ENCODE results near the gene CACNA1F.
A peak's percentile ranks its signal among the peaks of the same experiment; 100 is the strongest.
"Not testable (repeated sequence)": the region's sequence is repeated elsewhere in the genome, so short reads cannot be mapped to it uniquely, and the experiment has no call there.

The CACNA1F gene

DNA sequence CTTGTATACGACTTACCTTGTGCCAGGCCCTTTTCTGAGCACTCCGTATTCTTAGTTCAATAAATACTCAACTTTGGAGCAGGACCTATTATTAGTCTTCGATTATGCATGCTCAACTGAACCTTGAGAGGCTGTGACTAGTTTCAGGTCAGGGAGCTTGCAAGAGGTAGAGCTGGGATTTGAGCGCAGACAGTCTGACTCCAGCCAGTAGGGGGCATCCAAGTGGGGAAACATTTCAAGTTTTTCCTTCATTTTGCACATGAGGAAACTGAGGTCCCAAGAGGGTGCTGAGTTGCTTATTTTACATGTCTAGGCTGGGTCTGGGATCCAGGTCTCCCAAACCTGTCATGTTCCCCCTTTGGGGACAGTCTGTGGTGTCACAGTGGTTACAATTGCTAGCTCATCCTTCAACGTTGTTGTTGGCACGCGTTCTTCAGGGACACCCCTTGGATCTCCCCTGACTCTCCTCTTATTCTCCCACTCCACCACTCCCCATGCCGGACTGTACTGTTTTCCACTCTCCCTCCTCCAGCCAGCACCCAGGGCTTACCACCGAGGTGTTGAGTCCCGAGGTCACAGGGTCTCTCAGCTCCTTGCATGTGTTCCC lies 40.3 kb downstream of the CACNA1F start:
- DNase-seq, result no peak

DNA sequence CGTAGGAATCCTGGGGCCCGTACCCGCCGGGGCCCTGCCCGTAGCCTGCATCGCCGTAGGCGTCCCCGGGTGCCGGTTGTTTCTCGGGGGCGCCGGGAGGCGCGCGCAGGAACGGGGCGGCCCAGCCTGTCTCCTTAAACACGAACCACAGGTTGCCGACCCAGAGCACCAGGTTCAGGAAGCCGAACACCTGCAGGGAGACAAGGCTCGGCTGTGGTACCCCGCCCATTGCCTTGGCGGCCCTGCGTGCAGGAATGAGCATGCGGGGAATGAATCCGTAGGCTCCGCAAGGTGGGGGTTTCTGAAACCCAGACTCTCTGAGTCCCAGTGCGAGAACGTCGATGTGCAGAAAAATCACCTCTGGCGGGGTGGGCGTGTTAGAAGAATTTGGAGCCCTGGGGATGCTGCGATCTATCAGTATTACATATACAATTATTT lies 41.5 kb downstream of the CACNA1F start:
- DNase-seq, result no peak

DNA sequence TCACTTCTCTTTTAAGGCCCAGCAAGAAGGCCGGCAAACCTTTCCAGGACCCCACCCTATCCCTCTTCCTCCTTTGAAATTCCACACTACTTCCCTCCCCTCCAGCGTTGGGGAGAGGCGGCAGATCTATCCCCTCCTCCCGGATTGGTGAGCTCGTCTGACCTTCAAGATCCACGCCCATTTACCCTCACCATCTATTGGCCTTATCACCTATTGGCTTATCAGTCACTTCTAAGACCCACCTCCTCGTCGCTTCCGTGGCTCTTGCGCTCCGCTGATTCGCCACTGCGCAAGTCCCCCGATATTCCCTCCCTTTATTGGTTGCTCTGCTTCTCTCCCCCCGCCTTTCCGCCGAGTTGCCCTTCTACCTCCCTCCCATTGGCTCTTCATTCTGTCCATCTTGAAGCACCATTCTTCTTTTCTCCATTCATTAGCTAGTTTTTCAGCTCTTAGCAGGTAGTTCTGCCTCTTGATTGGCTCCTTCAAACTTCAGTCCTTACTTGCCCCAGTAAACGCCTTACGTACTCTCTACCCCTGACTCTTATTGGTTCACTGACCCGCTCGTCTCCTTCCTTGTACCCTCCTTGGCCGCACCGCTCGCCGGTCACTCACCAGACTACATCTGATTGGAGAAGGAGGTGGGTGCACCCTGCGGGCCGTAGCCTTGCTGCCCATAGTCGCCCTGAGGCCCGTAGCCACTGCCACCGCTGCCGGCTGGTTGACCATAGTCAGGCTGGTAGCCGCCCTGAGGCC lies 42.1 kb downstream of the CACNA1F start:
- DNase-seq, result peak; percentile 86

DNA sequence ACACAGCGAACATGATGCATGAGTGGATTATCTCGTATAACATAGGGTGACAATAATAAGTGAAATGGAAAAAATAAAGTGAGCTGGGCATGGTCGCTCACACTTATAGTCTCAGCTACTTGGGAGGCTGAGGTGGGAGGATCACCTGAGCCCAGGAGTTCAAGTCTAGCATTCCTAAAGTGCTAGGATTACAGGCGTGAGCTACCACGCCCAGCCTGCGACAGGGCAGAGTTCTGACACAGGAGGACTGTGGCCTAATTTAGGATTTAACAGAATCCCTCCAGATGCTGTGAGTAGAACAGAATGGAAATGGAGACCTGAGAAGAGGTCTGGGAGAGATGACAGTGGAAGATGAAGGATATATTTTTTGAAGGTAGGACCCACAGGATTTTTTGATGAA lies 43.5 kb downstream of the CACNA1F start:
- no peak for DNase-seq

DNA sequence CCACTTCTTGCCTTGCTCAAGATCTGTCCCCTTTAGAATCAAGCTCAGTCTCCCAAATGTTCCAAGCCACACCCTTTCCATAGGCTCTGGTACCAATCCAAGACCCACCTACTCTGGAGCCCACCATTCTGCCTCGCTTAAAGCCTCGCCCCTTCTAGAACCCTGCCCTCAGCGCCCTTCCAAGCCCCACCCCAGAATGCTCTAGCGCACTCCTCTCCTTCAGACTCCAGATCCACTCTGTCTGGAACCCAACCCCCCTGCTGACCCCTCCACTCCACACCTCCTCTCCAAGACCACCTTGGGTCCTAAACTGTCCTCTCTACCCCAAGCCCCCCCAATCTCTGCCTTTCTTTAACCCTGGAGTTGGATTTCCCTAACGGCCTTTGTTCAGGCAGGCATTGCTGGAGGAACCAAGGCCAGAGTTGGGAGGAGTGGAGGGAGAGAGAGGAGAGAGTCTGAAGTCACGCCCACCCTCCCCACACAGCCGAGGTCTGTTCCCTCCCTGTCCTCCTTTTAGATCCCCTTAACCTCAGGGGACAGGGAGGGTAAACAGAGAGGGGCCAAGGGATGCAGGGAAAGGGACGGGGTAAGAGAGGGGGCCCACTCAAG lies 44.6 kb downstream of the CACNA1F start:
- no peak for DNase-seq

DNA sequence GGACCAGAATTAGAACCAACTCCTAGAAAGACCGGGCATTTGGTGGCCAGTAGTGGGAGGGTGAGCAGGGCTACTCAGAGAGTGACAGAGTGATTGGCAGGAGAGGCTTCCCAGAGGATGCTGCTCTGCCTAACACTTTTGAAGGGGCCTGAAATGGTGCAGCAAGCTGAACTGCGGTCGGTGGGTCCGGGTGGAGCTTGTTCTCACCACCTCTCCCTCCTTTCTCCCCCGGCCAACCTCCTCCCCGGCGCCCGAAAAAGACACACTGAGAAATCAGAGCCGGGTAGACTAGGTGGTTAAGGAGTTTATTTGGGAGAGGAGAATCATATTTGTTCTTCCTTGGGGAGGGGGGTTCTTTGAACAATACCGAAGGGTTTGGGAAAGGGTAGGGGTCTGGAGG lies 45.6 kb downstream of the CACNA1F start:
- no peak for DNase-seq

DNA sequence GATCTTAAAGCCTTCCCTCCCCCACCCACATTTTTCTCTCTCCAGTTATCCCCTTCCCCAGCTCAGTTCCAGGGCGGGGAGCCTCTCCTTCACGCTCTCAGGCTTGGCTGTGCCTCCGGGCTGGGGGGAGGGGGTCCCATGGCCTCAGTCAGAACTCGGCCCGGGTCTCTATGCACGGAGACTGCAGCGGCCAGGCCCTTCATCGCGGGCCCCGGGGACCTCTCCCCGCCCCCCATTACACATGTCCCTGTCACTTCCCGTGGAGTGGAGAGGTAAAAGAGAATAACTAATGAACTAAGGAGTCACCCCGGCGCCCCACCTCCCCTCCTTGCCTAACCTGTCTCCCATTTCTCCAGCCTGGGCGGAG lies 46.1 kb downstream of the CACNA1F start:
- no peak for DNase-seq

DNA sequence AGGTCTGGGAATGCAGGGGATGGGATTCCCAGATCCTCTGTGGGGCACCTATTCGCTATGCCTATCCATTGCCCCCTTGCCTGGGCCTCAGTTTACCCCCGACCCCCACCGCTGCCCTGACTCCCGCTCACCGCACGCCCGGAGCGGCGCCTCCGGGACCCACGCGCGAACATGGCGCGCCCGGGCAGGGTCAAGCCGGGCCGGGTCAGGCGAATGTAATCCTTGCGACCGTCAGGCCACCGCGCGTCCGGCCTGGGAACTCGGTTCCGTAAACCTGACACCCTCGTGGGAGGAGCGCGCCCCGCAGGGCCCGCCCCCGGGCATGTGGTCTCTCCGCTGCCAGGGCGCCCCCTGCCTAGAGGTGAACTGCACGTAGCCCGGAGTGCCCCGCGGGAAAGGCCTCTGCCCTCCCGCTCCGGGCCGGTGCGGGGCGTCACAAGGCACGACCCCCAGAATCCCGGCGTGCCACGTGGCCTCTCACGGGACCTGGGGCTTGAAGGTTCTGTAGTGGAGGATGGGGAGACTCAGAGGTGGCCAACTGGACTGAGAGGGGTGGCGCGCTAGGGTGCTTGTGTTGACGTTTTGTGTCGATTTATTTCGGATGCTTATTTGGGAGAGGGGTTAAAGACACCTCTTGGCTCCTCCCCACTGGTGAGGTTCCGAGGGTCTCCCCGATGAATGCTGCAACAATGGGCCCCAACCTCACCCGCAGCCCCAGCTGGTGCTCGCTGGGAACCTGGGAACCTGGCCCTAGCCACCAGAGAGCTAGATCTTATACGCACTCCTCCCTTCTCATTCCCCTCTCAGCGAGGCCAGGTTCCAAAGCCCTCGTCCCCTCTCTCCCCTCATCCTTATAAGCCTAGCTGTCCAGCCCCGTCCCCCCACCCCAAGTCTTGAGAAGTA lies 46.8 kb downstream of the CACNA1F start, which contains the start of gene PRICKLE3:
PRICKLE3 (minus strand) TSS at position 249 of the 903 bp plus-strand sequence; CDS start at position 173, 76 bp downstream.
- DNase-seq, result peak; percentile 86

DNA sequence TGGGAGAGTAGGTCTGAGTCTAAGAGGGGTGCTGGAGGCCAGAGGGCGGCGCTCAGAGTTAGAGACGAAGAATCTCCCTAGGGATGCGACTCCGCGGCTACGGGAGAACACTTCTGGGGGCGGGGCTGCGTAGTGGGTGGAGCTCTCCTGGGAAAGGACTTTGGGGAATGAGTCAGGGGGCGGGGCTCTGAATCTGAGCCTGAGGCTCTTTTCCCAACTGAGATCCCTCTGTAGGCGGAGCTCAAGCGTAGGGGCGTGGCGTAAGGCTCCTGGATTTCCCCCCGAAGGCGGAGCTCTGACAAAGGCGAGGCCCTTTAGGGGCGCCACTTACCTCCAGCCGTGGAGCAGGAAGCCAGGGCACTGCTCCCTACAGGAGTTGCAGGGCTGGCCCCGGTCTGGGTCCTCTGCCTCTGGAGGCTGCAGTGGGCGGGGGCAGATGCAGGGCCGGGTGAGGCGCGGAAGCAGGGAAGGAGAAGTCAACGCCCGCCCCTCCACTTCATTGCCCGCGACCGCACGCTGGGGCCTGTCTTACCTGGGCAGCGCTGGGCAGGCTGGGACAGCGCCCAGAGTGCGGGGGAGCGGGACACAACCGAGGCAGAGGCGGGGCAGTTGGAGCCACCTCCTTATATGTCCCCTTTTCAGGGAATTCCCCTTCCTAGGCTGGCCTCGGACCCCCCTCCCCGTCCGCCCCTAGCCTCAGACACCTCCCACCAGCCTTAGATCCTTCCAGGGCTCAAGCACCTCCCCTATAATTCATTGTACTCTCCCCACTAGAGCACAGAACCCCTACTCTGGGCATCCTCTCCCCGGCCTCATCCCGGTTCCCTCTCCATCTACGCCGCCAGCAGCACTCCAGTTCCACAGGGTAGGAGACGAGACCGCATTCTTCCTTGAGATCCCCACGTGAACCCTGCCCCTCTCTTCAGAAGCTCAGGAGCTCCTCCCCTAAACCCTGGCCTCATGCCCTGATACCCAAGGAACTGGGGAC lies 48.6 kb downstream of the CACNA1F start:
- DNase-seq, result peak; percentile 65

DNA sequence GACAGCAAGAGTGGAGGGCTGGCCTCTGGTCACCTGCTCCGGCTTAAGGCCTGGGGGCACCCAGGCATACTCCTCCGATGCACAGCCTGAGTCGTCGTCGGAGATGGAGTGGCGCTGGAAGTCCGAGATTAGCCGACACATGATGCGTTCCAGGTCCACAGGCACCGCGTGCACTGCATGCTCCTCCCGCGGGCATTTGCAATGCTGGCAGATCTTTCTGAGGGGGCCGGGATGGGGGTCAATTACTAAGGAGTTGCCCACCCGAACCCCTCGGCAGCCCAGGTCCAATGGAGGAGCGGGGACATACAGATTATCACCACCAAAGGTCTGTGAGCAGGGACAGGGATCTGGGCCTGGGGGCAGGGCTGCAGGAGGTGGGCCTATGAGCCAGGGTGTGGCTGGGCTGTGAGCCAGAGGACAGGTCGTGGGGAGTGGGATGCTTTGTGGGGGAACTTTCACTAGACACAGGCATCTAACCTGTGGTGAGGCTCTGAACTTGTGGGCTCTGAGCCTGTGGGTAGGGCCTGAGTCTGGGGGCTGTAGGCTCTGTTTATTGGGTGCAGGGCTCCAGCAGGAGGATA lies 49.3 kb downstream of the CACNA1F start:
- no peak for DNase-seq

DNA sequence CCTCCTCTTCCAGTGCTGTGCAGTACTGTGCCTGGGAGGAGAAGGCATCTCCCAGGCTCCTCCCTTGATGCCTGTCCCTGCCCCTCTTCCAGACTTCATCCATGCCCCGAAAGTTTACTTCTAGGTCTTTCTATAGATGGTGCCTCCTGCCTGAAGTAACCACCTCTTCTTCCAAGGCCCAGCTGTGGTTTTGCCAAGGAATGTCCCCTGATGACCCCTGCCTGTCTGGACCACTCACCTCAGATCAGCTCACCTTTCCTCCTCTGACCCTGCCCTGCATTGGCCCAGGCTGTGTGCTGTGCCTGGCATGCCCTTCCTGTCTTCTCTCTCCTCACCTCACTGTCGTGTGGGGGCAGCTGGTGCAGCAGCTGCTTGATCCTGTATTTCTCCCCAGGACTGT lies 53.8 kb downstream of the CACNA1F start:
- DNase-seq, result no peak

DNA sequence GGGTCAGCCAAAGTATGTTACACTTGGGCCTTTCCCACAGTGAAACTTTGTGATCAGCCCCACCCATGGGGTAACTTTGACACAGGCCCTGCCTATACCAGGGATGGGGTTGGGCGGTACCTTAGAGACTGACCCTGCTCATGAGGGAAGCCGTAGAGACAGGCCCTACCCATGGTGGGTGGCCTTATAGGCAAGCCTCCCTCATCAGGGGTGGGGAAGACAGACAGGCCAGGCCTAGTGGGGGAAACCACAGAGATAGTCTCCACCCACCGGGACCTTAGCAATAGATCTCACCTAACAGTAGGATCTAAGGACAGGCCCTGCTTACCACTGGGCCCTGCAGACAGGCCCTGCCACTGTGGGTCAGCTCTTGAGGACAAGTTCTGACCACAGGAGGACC lies 54.6 kb downstream of the CACNA1F start:
- no peak for DNase-seq

DNA sequence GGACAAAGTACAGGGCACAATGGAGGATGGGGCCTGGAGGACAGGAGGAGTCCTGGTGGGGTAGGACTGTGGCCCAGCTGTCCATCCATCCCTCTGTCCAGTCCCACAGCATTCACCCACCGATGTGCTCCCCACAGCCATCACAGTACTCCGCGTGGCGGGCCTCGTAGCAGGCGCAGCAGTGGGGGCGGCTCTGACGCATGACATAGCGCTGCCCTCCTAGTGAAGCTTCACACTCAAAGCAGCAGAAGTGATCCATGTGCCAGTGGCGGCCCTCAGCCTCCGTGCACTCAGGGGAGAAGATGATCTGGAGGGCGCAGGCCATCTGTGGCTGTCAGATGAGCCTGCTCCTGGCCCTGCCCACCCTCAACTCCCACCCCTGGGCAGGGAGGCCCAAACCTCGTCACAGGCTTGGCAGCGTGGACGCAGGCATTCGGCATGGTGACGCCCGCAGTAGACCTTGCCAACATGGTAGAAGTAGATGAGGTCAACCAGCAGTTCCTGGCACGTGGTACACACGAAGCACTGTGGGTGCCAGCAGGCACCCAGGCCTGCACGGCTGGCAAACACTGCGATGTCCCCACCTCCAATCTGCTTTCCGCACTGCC lies 55.2 kb downstream of the CACNA1F start:
- DNase-seq, result no peak

DNA sequence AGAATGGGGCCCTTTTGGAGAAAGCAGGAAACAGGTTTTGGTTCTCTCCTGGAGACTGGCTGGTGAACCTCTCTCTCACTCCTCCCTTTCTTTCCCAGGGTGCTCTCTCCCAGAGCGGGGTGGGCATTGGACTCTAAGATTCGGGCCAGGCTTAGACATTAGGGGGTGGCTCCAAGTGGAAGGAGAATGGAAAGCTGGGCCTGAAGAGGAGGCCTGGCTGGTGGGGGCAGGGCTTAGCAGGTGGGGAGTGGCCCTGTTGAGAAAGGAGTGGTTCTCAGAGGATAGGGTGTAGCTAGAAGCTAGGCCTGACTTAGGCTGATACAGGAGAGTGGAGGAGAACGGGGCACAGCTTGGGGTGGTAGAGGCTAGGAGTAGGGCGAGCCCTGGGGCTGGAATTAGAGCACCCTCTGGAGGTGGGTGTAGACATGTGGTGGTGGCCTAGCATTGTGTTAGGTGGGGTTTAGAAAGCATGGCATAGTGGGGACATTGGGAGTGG lies 55.8 kb downstream of the CACNA1F start:
- DNase-seq, result no peak

DNA sequence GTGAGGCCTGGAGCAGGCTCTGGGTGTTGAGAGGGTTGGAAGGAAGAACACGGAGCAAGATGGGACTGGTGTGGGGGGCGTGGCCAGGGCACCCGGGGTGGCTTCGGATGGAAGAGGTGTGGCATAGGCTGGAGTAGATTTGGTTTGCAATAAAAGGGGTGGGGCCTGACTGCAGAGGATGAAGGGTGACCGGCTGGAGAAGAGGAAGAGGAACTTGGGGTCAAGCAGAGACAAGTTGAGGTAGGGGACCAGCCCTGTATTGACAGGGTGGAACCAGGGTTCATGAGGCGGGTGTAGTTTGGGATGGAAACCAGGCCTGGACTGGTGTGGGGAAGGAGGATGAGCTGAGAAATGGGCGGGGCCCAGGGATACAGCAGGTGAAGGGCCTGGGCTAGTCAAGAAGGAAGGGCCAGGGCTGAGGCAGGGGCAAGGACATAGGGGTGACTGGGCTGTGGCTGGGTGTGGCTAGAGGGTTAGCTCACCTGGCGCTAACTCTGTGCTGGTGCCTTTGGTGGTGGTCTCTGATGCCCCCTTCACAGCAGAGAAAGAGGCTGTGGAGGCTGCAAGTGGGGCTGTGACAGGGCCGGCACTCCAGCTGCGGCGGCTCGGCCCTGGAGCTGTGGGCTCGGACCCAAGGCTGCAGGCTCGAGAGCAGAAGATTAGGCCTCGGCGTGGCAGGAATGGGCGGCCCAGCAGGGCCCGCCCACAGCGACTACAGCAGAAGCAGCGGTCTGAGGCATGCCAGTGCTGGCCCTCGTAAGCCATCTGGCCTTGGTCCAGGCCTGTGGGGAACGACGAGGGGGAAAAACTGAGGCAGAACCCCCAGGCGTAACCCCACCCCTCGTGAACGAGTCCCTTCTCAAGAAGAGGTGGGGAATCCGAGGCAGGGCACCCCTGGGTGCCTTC lies 56.5 kb downstream of the CACNA1F start:
- no peak for DNase-seq

DNA sequence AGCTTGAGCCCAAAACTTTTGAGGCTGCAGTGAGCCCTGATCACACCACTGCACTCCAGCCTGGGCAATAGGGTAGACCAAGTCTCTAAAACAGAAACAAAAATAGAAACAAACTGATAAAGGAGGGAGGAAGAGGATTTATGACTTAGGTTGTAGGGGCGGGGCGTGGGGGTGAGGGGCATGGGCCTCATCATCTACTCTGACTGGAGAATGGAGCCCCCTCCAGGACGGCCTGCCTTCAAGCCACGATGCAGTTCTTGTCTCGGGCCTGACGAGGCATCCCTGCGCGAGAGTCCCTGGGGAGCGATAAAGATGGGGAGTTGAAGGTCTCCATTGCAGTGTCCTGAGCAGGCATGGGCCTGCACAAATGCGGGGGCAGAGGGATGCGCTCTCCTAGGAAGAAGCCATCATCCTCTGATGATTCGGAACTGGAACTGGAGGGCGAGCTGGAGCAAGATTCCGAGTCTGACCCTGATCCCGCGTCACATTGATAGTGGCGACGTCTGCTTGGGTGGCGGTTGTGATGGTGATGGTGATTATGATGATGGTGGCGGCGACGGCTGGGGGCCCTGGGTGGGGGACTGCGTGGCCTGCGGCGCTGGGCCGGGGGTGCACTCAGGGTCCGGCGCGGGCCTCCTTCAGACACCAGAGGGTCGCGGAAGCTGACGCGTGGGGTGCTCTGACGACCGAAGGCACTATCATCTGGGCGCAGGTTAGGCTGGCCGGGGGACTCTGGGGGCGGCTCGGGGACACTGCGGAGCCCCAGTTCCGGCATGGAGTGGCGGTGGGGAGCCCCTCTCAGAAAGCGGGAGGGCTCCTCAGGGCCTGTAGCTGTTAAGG lies 57.5 kb downstream of the CACNA1F start:
- DNase-seq, result no peak

DNA sequence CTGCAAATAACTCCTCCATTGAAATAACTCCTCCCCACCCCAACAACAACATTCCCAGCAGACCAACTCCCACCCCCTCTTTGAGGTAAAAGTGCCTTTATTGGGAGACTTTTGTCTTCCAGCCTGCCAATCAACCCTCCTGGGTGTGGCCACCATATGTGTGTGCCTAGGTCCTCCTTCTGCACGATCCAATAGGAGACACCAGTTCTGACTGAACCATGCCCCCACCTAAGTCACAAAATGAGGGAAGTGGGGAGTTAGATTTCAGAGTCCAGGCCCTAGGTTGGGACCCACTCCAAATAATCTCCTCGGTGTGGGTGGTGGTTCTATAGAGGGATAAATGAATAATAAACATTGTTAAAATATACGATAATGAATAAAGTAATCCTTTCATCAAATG lies 58.4 kb downstream of the CACNA1F start:
- no peak for DNase-seq

DNA sequence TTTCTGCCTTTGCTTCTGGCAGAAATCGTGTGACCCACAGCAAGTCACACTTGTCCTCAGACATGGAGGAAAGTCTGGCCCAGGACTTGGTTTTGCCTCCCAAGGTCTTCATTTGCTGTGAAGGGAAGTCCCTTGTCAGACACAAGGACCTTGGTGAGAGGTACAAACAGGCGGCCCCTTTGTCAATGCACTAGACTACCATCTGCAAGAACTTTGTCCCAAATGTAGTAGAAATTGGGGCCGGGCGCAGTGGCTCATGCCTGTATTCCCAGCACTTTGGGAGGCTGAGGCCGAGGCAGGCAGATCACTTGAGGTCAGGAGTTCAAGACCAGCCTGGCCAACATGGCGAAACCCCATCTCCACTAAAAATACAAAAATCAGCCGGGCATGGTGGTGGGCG lies 59.6 kb downstream of the CACNA1F start:
- not testable (repeated sequence) for DNase-seq

DNA sequence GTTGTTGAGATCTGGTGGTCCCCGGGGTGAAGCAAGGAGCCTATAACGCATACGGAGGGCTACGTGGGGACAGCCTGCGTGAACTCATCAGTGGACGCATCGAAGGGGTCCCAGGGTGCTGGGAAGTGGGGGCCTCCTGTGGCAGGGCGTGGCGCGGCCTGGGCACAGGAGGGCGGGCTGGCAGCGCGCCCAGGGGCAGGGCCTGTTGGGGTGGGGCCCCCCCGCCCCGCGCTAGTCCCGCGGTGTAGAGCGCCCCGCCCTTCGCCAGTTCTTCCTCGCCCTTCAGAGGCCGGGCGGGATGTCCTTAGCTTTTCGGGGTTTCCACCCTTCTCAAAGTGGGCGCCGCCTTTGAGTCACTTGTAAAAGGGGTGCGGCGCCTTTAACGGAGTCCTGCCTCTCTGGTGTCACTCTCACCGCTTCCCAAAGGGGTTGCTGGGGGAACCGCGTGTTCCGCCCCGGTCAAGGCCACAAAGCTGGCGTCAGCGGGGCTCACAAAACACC lies 60.8 kb downstream of the CACNA1F start:
- peak; percentile 81 for DNase-seq
